Measurements from ENCODE around the gene CTNNBL1. TPM values are rescaled to one million over a fixed set of nuclear protein-coding genes. Genes with fewer than 3 reads are reported as not detected.

CTNNBL1 gene
- total RNA-seq, 1 donor from 2014 or later: 60.9 TPM

DNA sequence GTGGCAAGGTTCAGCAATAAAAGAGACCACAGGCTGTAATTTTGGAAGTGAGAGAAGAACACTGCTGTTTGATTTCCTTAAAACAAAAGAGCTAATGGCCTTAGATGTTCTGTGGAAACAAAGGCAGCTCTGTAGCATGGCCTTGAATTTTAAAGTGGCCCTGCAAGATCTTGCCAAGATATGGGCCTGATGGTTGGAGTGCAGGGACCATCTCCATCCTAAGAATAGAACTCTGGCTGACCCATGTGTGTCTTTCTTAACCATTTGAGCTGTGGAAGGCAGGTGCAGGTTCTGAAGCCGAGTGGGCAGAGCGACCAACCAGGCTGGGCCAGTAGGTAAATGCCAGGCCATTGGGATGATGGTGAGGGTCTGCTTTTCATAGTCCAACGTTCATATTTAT is 135.3 kb downstream of the CTNNBL1 start:
- DNase-seq (no peak), ATAC-seq (ENCODE audit: poor library complexity) (no peak)
- intact Hi-C loops (cut with DNase I): no loop called here

GRCh38 chr20:37833221-37833896 is 139.5 kb downstream of the CTNNBL1 start:
- no peak for DNase-seq
- intact Hi-C loops (cut with DNase I): no loop called here
- ATAC-seq (ENCODE audit: poor library complexity): peak; percentile 22

DNA sequence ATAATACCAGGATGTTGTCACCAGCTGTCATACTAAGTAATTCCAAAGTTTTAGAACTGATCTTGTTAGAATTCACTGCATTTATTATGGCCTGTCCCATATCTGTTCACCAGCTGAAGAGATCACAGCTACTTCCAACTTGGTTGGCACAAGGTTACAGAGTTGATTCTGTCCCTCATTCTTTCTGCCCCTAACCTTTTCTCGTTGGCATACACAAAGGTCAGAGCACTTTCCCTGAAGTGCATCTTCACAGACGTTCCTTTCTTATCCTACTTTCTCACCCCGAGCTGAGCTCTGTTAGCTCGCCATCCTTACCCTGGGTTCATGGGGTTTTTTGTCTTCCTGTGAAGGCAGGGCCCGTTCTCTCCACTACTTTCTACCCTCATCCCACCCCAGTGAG is 143.1 kb downstream of the CTNNBL1 start:
- DNase-seq (no peak), ATAC-seq (ENCODE audit: poor library complexity) (no peak)
- intact Hi-C loops (cut with DNase I): no loop called here

GRCh38 chr20:37837924-37838323 is 144.1 kb downstream of the CTNNBL1 start:
- intact Hi-C loops (cut with DNase I): no loop called here
- ATAC-seq (ENCODE audit: poor library complexity) (no peak), DNase-seq (no peak)

DNA sequence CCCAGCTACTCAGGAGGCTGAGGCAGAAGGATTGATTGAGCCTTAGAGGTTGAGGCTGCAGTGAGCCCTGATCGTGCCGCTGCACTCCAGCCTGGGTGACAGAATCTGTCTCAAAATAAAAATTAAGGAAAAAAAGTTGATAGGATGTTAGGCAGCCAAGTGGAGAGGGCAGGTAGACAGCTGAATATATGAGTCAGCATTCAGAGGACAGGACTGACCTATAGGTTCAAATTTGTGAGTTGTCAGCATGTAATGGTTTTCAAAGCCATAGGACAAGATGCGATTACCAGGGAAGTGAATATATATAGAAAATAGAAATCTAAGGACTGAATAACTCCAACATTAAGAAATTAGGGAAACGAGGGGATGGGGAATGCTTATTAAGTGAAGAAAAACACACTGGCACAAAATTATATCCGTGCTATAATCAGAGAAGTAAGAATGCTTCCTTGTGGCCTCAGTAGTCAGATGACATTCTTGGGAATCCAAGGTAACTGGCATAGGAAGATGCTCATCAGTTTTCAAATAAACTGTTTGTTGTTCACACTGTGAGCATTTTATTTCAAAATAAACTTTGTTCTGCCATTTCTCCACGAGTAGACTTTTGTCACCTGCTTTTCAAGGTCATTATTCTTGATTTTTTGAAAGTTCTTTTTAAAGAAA is 145.1 kb downstream of the CTNNBL1 start:
- ATAC-seq (ENCODE audit: poor library complexity) (no peak), DNase-seq (no peak)
- intact Hi-C loops (cut with DNase I): no loop called here

DNA sequence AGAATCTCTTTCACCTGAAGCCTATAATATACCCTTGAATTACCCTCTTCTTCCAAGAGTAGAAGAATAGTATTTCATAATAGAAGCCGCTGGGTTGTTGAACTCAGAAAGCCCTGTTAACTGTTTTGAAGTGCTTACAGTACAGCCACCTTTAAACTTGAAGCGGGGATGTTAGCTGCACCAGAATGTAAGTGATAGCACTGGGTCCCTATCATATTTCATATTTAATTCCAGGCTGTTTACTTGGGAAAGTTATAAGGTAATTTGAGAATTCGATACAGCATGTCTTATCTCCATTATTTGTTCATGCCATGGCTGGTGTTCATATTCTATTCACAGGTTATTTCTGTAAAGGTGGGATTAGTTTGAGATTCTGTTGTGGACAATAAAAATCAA is 145.6 kb downstream of the CTNNBL1 start:
- DNase-seq: no peak
- intact Hi-C loops (cut with DNase I): no loop called here
- ATAC-seq (ENCODE audit: poor library complexity): no peak

DNA sequence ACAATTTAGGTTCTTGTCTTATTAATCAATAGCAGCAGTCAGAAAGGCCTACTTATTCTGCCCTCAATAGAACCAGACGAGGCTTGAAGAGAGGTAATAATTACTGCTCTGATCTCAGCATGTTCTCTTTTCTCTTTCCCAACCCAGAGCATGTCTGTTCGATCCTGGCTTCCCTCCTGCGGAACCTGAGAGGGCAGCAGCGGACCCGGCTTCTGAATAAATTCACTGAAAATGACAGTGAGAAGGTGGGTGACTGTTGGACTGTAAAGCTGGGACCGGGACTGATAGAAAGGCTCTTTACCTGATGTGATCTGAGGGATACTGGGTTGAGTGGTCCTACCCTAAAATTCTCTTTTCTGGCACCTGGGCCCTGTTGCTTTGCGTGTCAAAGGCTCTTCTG is 146.1 kb downstream of the CTNNBL1 start:
- intact Hi-C loops (cut with DNase I): no loop called here
- DNase-seq: no peak
- ATAC-seq (ENCODE audit: poor library complexity): no peak

GRCh38 chr20:37841389-37841788 is 147.6 kb downstream of the CTNNBL1 start:
- intact Hi-C loops (cut with DNase I): no loop called here
- DNase-seq (no peak), ATAC-seq (ENCODE audit: poor library complexity) (no peak)

DNA sequence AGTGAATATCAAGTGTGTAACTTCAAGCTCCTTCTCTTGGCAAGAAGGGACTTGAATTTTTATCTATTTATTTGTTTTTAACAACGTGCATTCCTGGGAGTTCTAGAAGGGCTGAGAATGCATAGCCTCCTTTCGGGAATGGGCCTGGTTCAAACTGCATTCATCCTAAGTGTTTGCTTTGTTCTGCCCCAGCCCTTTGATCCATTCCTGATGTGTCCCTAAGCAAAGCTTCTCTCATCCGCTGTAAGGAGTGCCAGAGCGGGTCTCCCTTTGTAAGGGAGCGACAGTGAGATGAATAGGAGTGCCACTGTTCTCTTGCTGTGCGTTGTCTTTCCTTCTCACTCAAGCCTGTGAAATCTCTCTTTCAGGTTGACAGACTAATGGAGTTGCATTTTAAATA is 148.1 kb downstream of the CTNNBL1 start:
- intact Hi-C loops (cut with DNase I): no loop called here
- ATAC-seq (ENCODE audit: poor library complexity) (no peak), DNase-seq (no peak)

GRCh38 chr20:37845241-37845681 is 151.4 kb downstream of the CTNNBL1 start:
- intact Hi-C loops (cut with DNase I): no loop called here
- ATAC-seq (ENCODE audit: poor library complexity): peak; percentile 92
- peak; percentile 65 for DNase-seq

DNA sequence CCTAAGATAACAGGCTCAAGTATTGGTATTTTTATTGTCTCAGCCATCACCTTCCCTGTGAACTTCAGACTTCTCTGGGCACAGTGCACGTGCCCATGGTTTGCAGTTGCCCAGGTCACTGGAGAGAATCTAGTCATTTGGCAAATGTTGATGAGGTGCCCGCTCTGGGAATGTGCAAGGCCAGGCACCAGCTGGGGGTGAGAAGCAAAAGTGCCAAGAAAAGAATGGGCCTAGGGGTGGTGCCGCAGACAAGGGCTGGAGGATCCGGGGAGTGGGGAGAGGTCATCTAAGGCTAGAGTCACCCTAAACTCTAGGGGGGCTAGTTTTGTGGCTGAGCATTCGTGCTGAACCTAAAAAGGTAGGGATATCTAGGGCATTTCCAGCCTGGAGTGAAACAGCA is 152.0 kb downstream of the CTNNBL1 start:
- no peak for ATAC-seq (ENCODE audit: poor library complexity)
- DNase-seq: no peak
- intact Hi-C loops (cut with DNase I): no loop called here

GRCh38 chr20:37846573-37846972 is 152.7 kb downstream of the CTNNBL1 start:
- ATAC-seq (ENCODE audit: poor library complexity): no peak

GRCh38 chr20:37848706-37849105 is 154.9 kb downstream of the CTNNBL1 start:
- DNase-seq (no peak), ATAC-seq (ENCODE audit: poor library complexity) (no peak)
- intact Hi-C loops (cut with DNase I): no loop called here

More at GRCh38 chr20:37846573-37846972, 152.7 kb downstream of the CTNNBL1 start:
- DNase-seq: no peak
- intact Hi-C loops (cut with DNase I): no loop called here

DNA sequence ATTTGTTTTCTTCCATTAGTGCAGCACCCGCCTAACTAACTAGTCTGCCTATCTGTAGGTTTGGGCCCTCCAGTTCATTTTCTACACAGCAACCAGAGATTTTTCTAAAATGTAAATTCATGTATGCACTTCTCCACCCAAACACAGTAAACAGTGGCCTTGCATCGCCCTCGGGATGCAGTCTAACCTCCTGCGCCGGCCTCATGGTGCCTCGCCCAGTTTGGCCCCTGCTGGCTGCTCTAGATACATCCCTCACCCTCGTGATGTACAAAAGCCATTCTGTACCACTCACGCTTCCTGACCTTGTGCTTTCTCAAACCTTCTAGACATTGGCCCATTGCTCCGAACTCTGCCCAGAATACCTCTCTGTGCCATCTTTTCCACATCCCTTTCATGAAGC is 155.3 kb downstream of the CTNNBL1 start:
- intact Hi-C loops (cut with DNase I): no loop called here
- ATAC-seq (ENCODE audit: poor library complexity): no peak
- DNase-seq: no peak

DNA sequence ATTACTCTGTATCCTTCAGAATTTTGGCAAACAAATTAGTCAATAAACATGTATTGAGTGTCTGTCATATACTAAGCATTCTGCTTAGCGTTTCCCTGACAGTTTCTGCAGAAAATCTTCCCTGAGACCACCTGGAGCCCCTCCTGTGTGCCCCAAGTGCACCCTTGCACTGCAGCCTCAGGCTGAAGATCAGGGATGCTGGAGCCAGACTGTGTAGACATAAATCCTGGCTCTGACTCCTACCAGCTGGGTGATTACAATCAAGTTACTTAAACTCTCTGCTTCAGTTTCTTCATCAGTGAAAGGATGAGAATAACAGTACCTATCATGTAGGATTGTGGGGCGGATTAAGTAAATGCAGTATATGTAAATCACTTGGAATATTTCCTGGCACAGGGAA is 155.7 kb downstream of the CTNNBL1 start:
- no peak for ATAC-seq (ENCODE audit: poor library complexity)
- intact Hi-C loops (cut with DNase I): no loop called here
- DNase-seq: no peak

GRCh38 chr20:37850036-37850592 is 156.3 kb downstream of the CTNNBL1 start:
- intact Hi-C loops (cut with DNase I): no loop called here
- DNase-seq: no peak

DNA sequence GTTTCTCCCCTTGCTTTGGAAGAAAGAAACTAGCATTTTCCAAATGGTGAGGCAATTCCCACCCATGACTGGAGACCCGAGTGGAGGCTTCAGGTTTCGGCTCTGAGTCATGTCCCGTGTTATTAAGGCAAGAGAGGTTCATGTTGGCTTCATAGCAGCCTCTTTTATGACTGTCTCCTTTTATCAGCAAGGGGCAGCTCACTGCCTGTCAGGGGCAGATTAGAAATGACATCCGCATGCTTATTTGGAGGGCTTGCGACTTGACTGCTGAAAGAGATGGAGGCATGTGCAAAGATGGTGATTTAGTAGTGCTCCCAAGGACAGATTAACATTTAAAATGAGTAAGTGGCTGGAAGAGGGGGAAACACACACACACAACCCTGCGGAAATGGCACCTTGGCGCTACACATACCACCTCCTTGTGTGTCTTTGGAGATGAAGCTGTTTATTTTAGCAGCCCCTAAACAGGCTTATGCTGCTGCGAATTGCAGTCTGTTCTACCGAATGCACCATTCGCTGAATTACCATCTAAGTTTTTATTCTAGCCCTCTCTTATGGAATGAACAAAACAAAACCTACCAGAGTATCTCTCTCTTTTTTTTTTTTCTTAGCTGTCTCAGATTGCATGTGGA is 157.0 kb downstream of the CTNNBL1 start:
- ATAC-seq (ENCODE audit: poor library complexity) (no peak), DNase-seq (no peak)
- intact Hi-C loops (cut with DNase I): no loop called here

More at GRCh38 chr20:37850036-37850592, 156.3 kb downstream of the CTNNBL1 start:
- ATAC-seq (ENCODE audit: poor library complexity): no peak

GRCh38 chr20:37852666-37853065 is 158.8 kb downstream of the CTNNBL1 start:
- intact Hi-C loops (cut with DNase I): no loop called here
- ATAC-seq (ENCODE audit: poor library complexity) (no peak), DNase-seq (no peak)

DNA sequence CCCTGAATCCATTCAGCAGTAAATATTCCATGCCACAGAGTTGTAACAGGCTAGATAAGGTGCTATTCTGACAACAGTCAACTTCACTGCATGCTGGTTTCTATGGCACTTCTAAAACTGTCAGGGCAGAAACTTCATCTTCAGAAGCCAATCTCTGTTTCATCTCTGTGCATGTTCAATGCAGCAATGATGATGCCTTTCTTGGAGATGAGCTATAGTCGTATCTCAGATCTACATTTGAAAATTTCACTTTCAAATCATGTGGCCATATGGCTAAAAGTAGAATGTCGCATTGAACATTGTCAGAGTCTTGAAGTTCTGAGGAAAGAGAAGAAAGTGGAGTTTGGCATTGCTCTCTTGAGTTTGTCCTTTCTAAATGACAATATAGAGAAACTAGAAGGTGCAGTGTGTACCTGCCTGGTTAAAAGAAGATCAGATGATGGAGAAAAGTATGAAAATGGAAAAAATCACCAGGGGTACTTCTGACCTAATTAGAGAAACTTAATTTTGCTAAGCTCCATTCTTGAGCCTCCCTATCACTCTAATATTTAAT is 160.1 kb downstream of the CTNNBL1 start:
- intact Hi-C loops (cut with DNase I): no loop called here
- DNase-seq (no peak), ATAC-seq (ENCODE audit: poor library complexity) (no peak)
